HepG2 (cell line): ENCODE results near the gene MTA2. TPM values are rescaled to one million over a fixed set of nuclear protein-coding genes. Genes with fewer than 3 reads are reported as not detected.

Source experiments
- CEBPG ChIP-seq: IDR thresholded peaks from 2 replicates; pipeline ENCODE4 v1.6.1; 2016
- NFKBIZ ChIP-seq: IDR thresholded peaks from 2 replicates; pipeline ENCODE4 v1.6.1; 2018; ENCODE audit warnings: missing genetic modification reagents, missing compliant biosample characterization
- PLRG1 ChIP-seq: fragments of 450-650 bp; conservative IDR thresholded peaks from 2 replicates; pipeline ENCODE4 v1.6.1; 2016
- POLR2AphosphoS5 ChIP-seq: IDR thresholded peaks from 2 replicates; pipeline ENCODE4 v1.6.1; 2012; ENCODE audit warnings: low read depth, low read length
- REST ChIP-seq, 2 experiments: IDR thresholded peaks; 2 replicates each; pipeline ENCODE4 v1.6.1; 2011 to 2012; ENCODE audit warnings: low read length in 2 of 2, borderline replicate concordance in 1 of 2, low read depth in 1 of 2, mild to moderate bottlenecking in 1 of 2, moderate library complexity in 1 of 2
- SETDB1 ChIP-seq: sonication (generic); formaldehyde crosslinking; IDR thresholded peaks from 2 replicates; pipeline ENCODE4 v1.5.1; 2020; ENCODE audit warnings: missing genetic modification reagents, mild to moderate bottlenecking, borderline replicate concordance
- TBP ChIP-seq: sonication (generic); formaldehyde crosslinking; IDR thresholded peaks from 2 replicates; pipeline ENCODE4 v1.5.0; 2020; ENCODE audit warnings: missing genetic modification reagents
- ZNF142 ChIP-seq: sonication (generic); formaldehyde crosslinking; IDR thresholded peaks from 2 replicates; pipeline ENCODE4 v1.4.0; 2020; ENCODE audit warnings: missing genetic modification reagents
- ZNF18 ChIP-seq: sonication (generic); formaldehyde crosslinking; IDR thresholded peaks from 2 replicates; pipeline ENCODE4 v1.8.0; 2022; ENCODE audit warnings: mild to moderate bottlenecking, missing genetic modification reagents; ENCODE audit not compliant: insufficient replicate concordance
- ZNF281 ChIP-seq: sonication (generic); formaldehyde crosslinking; IDR thresholded peaks from 2 replicates; pipeline ENCODE4 v1.4.0; 2020; ENCODE audit warnings: missing genetic modification reagents, borderline replicate concordance
- ZNF761 ChIP-seq: sonication (generic); formaldehyde crosslinking; conservative IDR thresholded peaks from 2 replicates; pipeline ENCODE4 v1.4.0; 2020; ENCODE audit warnings: mild to moderate bottlenecking, missing genetic modification reagents
- ZNF775 ChIP-seq: sonication (generic); formaldehyde crosslinking; IDR thresholded peaks from 2 replicates; pipeline ENCODE4 v1.4.0; 2020; ENCODE audit warnings: missing genetic modification reagents, mild to moderate bottlenecking, moderate library complexity, borderline replicate concordance
- ZNF777 ChIP-seq: sonication (generic); formaldehyde crosslinking; IDR thresholded peaks from 2 replicates; pipeline ENCODE4 v1.4.0; 2020; ENCODE audit warnings: missing genetic modification reagents
- polyA plus RNA-seq, 8 experiments: library from polyadenylated mRNA; depleted of rRNA in 3 of 8; stranded (reverse) in 7 of 8; unstranded in 1 of 8; fragments of >200 nt; fragmentation: Illumina TruSeq in 4 of 8; extraction: Trizol in 4 of 8; gene quantifications; 2 replicates each; pipeline versions ENCODE4 v1.2.1 to v1.2.3, GENCODE V29; 2011 to 2016; ENCODE audit warnings: low read depth in 4 of 8, missing spikeins in 1 of 8, mixed read lengths in 1 of 8; ENCODE audit not compliant: insufficient read depth in 1 of 8
- total RNA-seq, 5 experiments: library from RNA; depleted of rRNA; stranded (reverse); fragments of >200 nt; fragmentation: Illumina TruSeq; extraction: Trizol; gene quantifications; 2 replicates each; pipeline ENCODE4 v1.2.3, GENCODE V29; 2016; ENCODE audit warnings: low read depth in 1 of 5
- TF ChIP-seq, protein P1 (sequence below): sonication (generic); formaldehyde crosslinking; IDR thresholded peaks from 2 replicates; pipeline ENCODE4 v1.8.0; 2022; ENCODE audit warnings: missing genetic modification reagents, low read depth, mild to moderate bottlenecking, borderline replicate concordance

Gene MTA2
- total and polyA plus RNA-seq, 2 of the 13 experiments (the other 11 are each of a cell fraction or from before 2014, with no cell fraction given) = 14.0 to 70.0 TPM

DNA sequence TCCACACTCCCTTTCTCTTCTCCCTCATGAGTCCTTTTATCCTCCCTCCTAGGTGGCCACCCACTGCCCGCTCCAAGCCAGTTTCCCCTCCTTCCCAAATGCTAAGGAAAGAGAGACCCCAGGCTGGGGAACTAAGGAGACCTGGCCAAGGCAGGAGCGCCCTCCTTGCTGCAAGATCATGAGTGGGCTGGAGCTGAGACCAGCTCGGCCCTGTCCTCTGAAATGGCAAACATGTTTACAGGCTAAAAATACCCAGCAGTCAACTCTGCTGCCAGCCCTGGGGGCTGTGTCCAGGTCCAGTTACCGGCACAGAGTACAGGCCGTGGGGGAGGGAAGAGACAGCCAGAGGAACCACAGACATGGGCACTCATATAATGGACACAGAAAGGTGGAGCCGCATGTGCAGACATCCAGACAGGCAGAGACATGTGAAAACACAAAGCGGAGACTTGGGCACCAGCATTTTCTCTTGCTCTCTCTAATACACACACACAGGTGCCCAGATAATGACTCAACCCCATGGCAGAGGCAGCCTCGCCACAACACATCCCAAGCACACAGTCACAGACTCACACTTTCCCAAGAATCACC is 53.9 kb downstream of the MTA2 start (continued):
- TF ChIP-seq REST (IDR thresholded peaks at IDR 0.05; ENCODE audit: borderline replicate concordance in 1 of 2, low read depth in 1 of 2, low read length in 2 of 2) = no peak; a peak in 1 of 4 replicates
- no peak for TF ChIP-seq SETDB1 (CRISPR knock-in tag)
- TF ChIP-seq ZNF18 (CRISPR knock-in tag) = peak; percentile 71
- TF ChIP-seq POLR2AphosphoS5 = peak; percentile 73
- TF ChIP-seq, protein P1, sequence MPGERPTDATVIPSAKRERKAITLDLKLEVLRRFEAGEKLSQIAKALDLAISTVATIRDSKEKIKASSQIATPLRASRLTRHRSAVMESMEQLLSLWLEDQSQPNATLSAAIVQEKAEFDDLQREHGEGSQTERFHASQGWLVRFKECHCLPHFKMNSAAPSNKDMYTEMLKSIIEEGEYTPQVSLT = 0 out of 2 replicates have a peak, but pooled peaks have one; percentile 34
- peak; percentile 95 for TF ChIP-seq ZNF281 (CRISPR knock-in tag)
- TF ChIP-seq TBP (CRISPR knock-in tag) = no peak
- TF ChIP-seq ZNF761 (CRISPR knock-in tag) = 0 out of 2 replicates have a peak, but pooled peaks have one; percentile 21
- TF ChIP-seq ZNF142 (CRISPR knock-in tag) = no peak
- TF ChIP-seq ZNF777 (CRISPR knock-in tag) = no peak
- no peak for TF ChIP-seq CEBPG (CRISPR knock-in tag)
- no peak for TF ChIP-seq NFKBIZ (CRISPR knock-in tag)
- no peak for TF ChIP-seq PLRG1
- no peak for TF ChIP-seq ZNF775
